ENCODE results near the gene GUF1.
A peak's percentile ranks its signal among the peaks of the same experiment; 100 is the strongest.

The GUF1 gene

GRCh38 chr4:44678094-44679041 is at the start of gene GUF1:
Gene GUF1 (plus strand): TSS chr4:44678420. CDS start chr4:44678623, 203 bp downstream.
- peak; percentile 94 to 96 for ATAC-seq (replicated peaks)
- peak; percentile 89 for DNase-seq
- H3K4me1 Mint-ChIP-seq, result peaks cover 7 to 24% of the 10 kb centered on the region in 2 donors
- H3K4me3 Mint-ChIP-seq, result peak within 1 kb of the TSS; percentile 85 to 91
- H3K9me3 Mint-ChIP-seq, result no peaks in the 10 kb centered on the region
- H3K27ac Mint-ChIP-seq, result peak within 1 kb of the TSS; percentile 99
- H3K36me3 Mint-ChIP-seq, result peaks cover 0 to 4% of the 10 kb centered on the region in 2 donors
- peaks cover 0 to 4% of the 10 kb centered on the region in 2 donors for H3K27me3 Mint-ChIP-seq

GRCh38 chr4:44629280-44629866 is 48.8 kb upstream of the GUF1 start:
- Mint-ChIP-seq H3K36me3 (no peaks in the 10 kb centered on the region), H3K4me3 (no peak overlapping the region), H3K9me3 (no peaks in the 10 kb centered on the region), H3K4me1 (no peaks in the 10 kb centered on the region), H3K27me3 (peaks cover 0 to 5% of the 10 kb centered on the region in 2 donors), H3K27ac (no peak overlapping the region)
- ATAC-seq (replicated peaks) (peak; percentile 84 to 90), DNase-seq (peak; percentile 33)

- no peaks in the 10 kb centered on the region for H3K36me3 Mint-ChIP-seq
- ATAC-seq (replicated peaks) (no peak), DNase-seq (no peak)
- H3K4me1 Mint-ChIP-seq, result no peaks in the 10 kb centered on the region
- H3K4me3 Mint-ChIP-seq, result no peak overlapping the region
- H3K27ac Mint-ChIP-seq, result no peak overlapping the region
- peaks cover 5 to 6% of the 10 kb centered on the region in 2 donors for H3K27me3 Mint-ChIP-seq
- no peaks in the 10 kb centered on the region for H3K9me3 Mint-ChIP-seq
Measured at GRCh38 chr4:44632089-44632488, 46.1 kb upstream of the GUF1 start.

- Mint-ChIP-seq H3K27me3 (peaks cover 5 to 6% of the 10 kb centered on the region in 2 donors), H3K9me3 (no peaks in the 10 kb centered on the region), H3K36me3 (no peaks in the 10 kb centered on the region), H3K4me1 (no peaks in the 10 kb centered on the region), H3K27ac (no peak overlapping the region), H3K4me3 (no peak overlapping the region)
- ATAC-seq (replicated peaks) (no peak), DNase-seq (no peak)
Measured at GRCh38 chr4:44632733-44633132, 45.5 kb upstream of the GUF1 start.

GRCh38 chr4:44638091-44638490 is 40.1 kb upstream of the GUF1 start:
- H3K27me3 Mint-ChIP-seq, result peaks cover 6 to 7% of the 10 kb centered on the region in 2 donors
- H3K36me3 Mint-ChIP-seq, result peaks cover 2 to 5% of the 10 kb centered on the region in 2 donors
- ATAC-seq (replicated peaks) (no peak), DNase-seq (no peak)
- no peaks in the 10 kb centered on the region for H3K4me1 Mint-ChIP-seq
- no peak overlapping the region for H3K27ac Mint-ChIP-seq
- H3K9me3 Mint-ChIP-seq, result peaks cover 5 to 6% of the 10 kb centered on the region in 2 donors
- no peak overlapping the region for H3K4me3 Mint-ChIP-seq

- ATAC-seq (replicated peaks) (no peak), DNase-seq (no peak)
- no peak overlapping the region for H3K4me3 Mint-ChIP-seq
- no peak overlapping the region for H3K27ac Mint-ChIP-seq
- H3K4me1 Mint-ChIP-seq, result no peaks in the 10 kb centered on the region
- peaks cover 13 to 18% of the 10 kb centered on the region in 2 donors for H3K9me3 Mint-ChIP-seq
- H3K27me3 Mint-ChIP-seq, result peaks cover 7 to 14% of the 10 kb centered on the region in 2 donors
- peaks cover 2 to 5% of the 10 kb centered on the region in 2 donors for H3K36me3 Mint-ChIP-seq
Measured at GRCh38 chr4:44646151-44646550, 32.1 kb upstream of the GUF1 start.

GRCh38 chr4:44651425-44651824 is 26.8 kb upstream of the GUF1 start, which contains the start of gene YIPF7:
Gene YIPF7 (minus strand): TSS chr4:44651625. CDS start chr4:44650100, 1,525 bp downstream.
- H3K4me3 Mint-ChIP-seq, result no peak within 1 kb of the TSS
- ATAC-seq (replicated peaks), result no peak
- no peaks in the 10 kb centered on the region for H3K36me3 Mint-ChIP-seq
- no peaks in the 10 kb centered on the region for H3K9me3 Mint-ChIP-seq
- H3K4me1 Mint-ChIP-seq, result no peaks in the 10 kb centered on the region
- H3K27ac Mint-ChIP-seq, result no peak within 1 kb of the TSS
- DNase-seq, result no peak
- peaks cover 7 to 18% of the 10 kb centered on the region in 2 donors for H3K27me3 Mint-ChIP-seq

- no peak overlapping the region for H3K27ac Mint-ChIP-seq
- no peak overlapping the region for H3K4me3 Mint-ChIP-seq
- H3K9me3 Mint-ChIP-seq, result no peaks in the 10 kb centered on the region
- no peak for DNase-seq
- H3K36me3 Mint-ChIP-seq, result no peaks in the 10 kb centered on the region
- ATAC-seq (replicated peaks), result no peak
- H3K27me3 Mint-ChIP-seq, result peaks cover 2 to 14% of the 10 kb centered on the region in 2 donors
- H3K4me1 Mint-ChIP-seq, result no peaks in the 10 kb centered on the region
Measured at GRCh38 chr4:44652002-44652401, 26.2 kb upstream of the GUF1 start.

GRCh38 chr4:44660396-44660795 is 17.8 kb upstream of the GUF1 start:
- ATAC-seq (replicated peaks) (no peak), DNase-seq (no peak)
- Mint-ChIP-seq H3K4me3 (no peak overlapping the region), H3K27me3 (peaks cover 0 to 11% of the 10 kb centered on the region in 2 donors), H3K9me3 (no peaks in the 10 kb centered on the region), H3K36me3 (no peaks in the 10 kb centered on the region), H3K27ac (no peak overlapping the region), H3K4me1 (no peaks in the 10 kb centered on the region)

GRCh38 chr4:44661940-44662622 is 16.1 kb upstream of the GUF1 start:
- Mint-ChIP-seq H3K4me3 (no peak overlapping the region), H3K27me3 (peaks cover under 1 to 11% of the 10 kb centered on the region in 2 donors), H3K4me1 (no peaks in the 10 kb centered on the region), H3K9me3 (no peaks in the 10 kb centered on the region), H3K27ac (no peak overlapping the region), H3K36me3 (no peaks in the 10 kb centered on the region)
- no peak for DNase-seq
- ATAC-seq (replicated peaks), result peak in 1 of 2 donors; percentile 2

GRCh38 chr4:44662623-44663005 is 15.6 kb upstream of the GUF1 start:
- ATAC-seq (replicated peaks) (peak in 1 of 2 donors; percentile 31), DNase-seq (no peak)
- no peaks in the 10 kb centered on the region for H3K36me3 Mint-ChIP-seq
- no peak overlapping the region for H3K27ac Mint-ChIP-seq
- no peaks in the 10 kb centered on the region for H3K9me3 Mint-ChIP-seq
- peaks cover 6 to 14% of the 10 kb centered on the region in 2 donors for H3K27me3 Mint-ChIP-seq
- H3K4me3 Mint-ChIP-seq, result no peak overlapping the region
- H3K4me1 Mint-ChIP-seq, result no peaks in the 10 kb centered on the region

- Mint-ChIP-seq H3K27me3 (peaks cover 9 to 12% of the 10 kb centered on the region in 2 donors), H3K4me1 (no peaks in the 10 kb centered on the region), H3K36me3 (no peaks in the 10 kb centered on the region), H3K27ac (no peak overlapping the region), H3K9me3 (no peaks in the 10 kb centered on the region), H3K4me3 (no peak overlapping the region)
- DNase-seq, result no peak
- ATAC-seq (replicated peaks), result no peak
Measured at GRCh38 chr4:44663539-44664263, 14.5 kb upstream of the GUF1 start.

- H3K9me3 Mint-ChIP-seq, result no peaks in the 10 kb centered on the region
- no peak overlapping the region for H3K27ac Mint-ChIP-seq
- peaks cover 23 to 36% of the 10 kb centered on the region in 2 donors for H3K27me3 Mint-ChIP-seq
- H3K36me3 Mint-ChIP-seq, result no peaks in the 10 kb centered on the region
- ATAC-seq (replicated peaks) (no peak), DNase-seq (no peak)
- no peaks in the 10 kb centered on the region for H3K4me1 Mint-ChIP-seq
- H3K4me3 Mint-ChIP-seq, result no peak overlapping the region
Measured at GRCh38 chr4:44668526-44668925, 9.7 kb upstream of the GUF1 start.

All from stimulated activated naive B cell treated with anti-CD40 and anti-IgM and Interleukin-4, amounts not matched to agents 10 μg/mL and 1 μg/mL and 100 μg/mL, for 72 hours (primary cell).